A549 (cell line): ENCODE measurements around the gene NHSL2. TPM values are rescaled to one million over a fixed set of nuclear protein-coding genes. Genes with fewer than 3 reads are reported as not detected.
A peak's percentile ranks its signal among the peaks of the same experiment; 100 is the strongest.
"Not testable (repeated sequence)": the region's sequence is repeated elsewhere in the genome, so short reads cannot be mapped to it uniquely, and the experiment has no call there.

Experiments
- ATAC-seq, 2 experiments: fragments of 200-7000 bp in 1 of 2; fragments of >200 bp in 1 of 2; cut with Nextera tagmentation in 1 of 2; cut with Tn5 transposase in 1 of 2; 3 replicates each; pipeline versions ENCODE4 v1.8.0 to v1.9.1; 2018 to 2020; ENCODE audit warnings: mild to moderate bottlenecking in 1 of 2, moderate library complexity in 1 of 2
- CTCF ChIA-PET: fragments of 300-600 bp; sonication (Branson Sonifier 250); formaldehyde crosslinking; extraction: SDS; loops from one replicate; lab custom pipeline; 2021; ENCODE audit warnings: antibody characterized with exemption, inconsistent platforms; lab: Yijun Ruan, JAX
- POLR2A ChIA-PET: fragments of 350-600 bp; formaldehyde crosslinking; extraction: SDS; loops from one replicate; lab custom pipeline; 2021; ENCODE audit warnings: antibody characterized with exemption, inconsistent platforms; lab: Yijun Ruan, JAX
- DNase-seq, 2 experiments: peaks; one replicate each; pipeline versions ENCODE4 v3.0.0 to v3.0.0-alpha.2; 2011 to 2016; ENCODE audit warnings: low read depth in 1 of 2, low spot score in 1 of 2
- FAIRE-seq: peaks from 2 replicates; lab custom pipeline; 2011; peaks lifted over from hg19 to GRCh38; lab: Jason Lieb, UNC
- H3K27ac ChIP-seq, 2 experiments: fragments of >200 bp; sonication (Bioruptor Twin); formaldehyde crosslinking; 3 replicates each; pipeline ENCODE4 v1.5.1; 2016 to 2017
- H3K4me1 ChIP-seq: fragments of >200 bp; sonication (Bioruptor Twin); formaldehyde crosslinking; 3 replicates; pipeline ENCODE4 v1.6.1; 2016
- H3K4me2 ChIP-seq: fragments of >200 bp; sonication (Bioruptor Twin); formaldehyde crosslinking; 3 replicates; pipeline ENCODE4 v1.6.1; 2016
- H3K4me3 ChIP-seq: fragments of >200 bp; sonication (Bioruptor Twin); formaldehyde crosslinking; 3 replicates; pipeline ENCODE4 v1.5.1; 2016
- H3K9me3 ChIP-seq: fragments of >200 bp; sonication (Bioruptor Twin); formaldehyde crosslinking; 3 replicates; pipeline ENCODE4 v1.6.1; 2016
- BCL3 ChIP-seq: fragments of >200 bp; sonication (Bioruptor Twin); formaldehyde crosslinking; IDR thresholded peaks from 3 replicates; pipeline ENCODE4 v1.6.1; 2016
- CEBPB ChIP-seq, 2 experiments: fragments of >200 bp in 1 of 2; sonication (Bioruptor Twin) in 1 of 2; formaldehyde crosslinking in 1 of 2; IDR thresholded peaks; 2 replicates each; pipeline ENCODE4 v1.6.1; 2012 to 2016
- CTCF ChIP-seq: fragments of >200 bp; sonication (Bioruptor Twin); formaldehyde crosslinking; IDR thresholded peaks from 3 replicates; pipeline ENCODE4 v1.5.1; 2016
- E2F6 ChIP-seq: IDR thresholded peaks from 2 replicates; pipeline ENCODE4 v1.6.1; 2012; ENCODE audit warnings: low read depth, borderline replicate concordance
- ESRRA ChIP-seq: fragments of 150-350 bp; IDR thresholded peaks from 2 replicates; pipeline ENCODE4 v1.6.1; 2014; ENCODE audit warnings: mild to moderate bottlenecking, low read length, borderline replicate concordance
- GATA3 ChIP-seq: IDR thresholded peaks from 2 replicates; pipeline ENCODE4 v1.6.1; 2012; ENCODE audit warnings: borderline replicate concordance
- KDM5A ChIP-seq: fragments of 200-600 bp; sonication (generic); IDR thresholded peaks from 2 replicates; pipeline ENCODE4 v1.6.1; 2016; ENCODE audit warnings: antibody characterized with exemption, mild to moderate bottlenecking
- MAX ChIP-seq: IDR thresholded peaks from 2 replicates; pipeline ENCODE4 v1.6.1; 2012
- POLR2A ChIP-seq: IDR thresholded peaks from 2 replicates; pipeline ENCODE4 v1.6.1; 2012; ENCODE audit warnings: mild to moderate bottlenecking, low read length
- RAD21 ChIP-seq, 2 experiments: fragments of >200 bp in 1 of 2; sonication (Bioruptor Twin) in 1 of 2; formaldehyde crosslinking in 1 of 2; IDR thresholded peaks in 1 of 2; conservative IDR thresholded peaks in 1 of 2; 2 replicates in 1 of 2; 3 replicates in 1 of 2; pipeline ENCODE4 v1.6.1; 2012 to 2018; ENCODE audit warnings: inconsistent platforms in 1 of 2
- RFX5 ChIP-seq: fragments of 450-650 bp; IDR thresholded peaks from 2 replicates; pipeline ENCODE4 v1.7.1; 2014; ENCODE audit warnings: antibody characterized with exemption, mild to moderate bottlenecking, moderate library complexity
- SMC3 ChIP-seq: fragments of >200 bp; sonication (Bioruptor Twin); formaldehyde crosslinking; IDR thresholded peaks from 3 replicates; pipeline ENCODE4 v1.6.1; 2018; ENCODE audit warnings: inconsistent platforms
- ZC3H11A ChIP-seq: fragments of 450-650 bp; IDR thresholded peaks from 2 replicates; pipeline ENCODE4 v1.6.1; 2014; ENCODE audit warnings: antibody characterized with exemption, mild to moderate bottlenecking
- WGBS: methylation state at CpG from one replicate; pipeline ENCODE4 v1.1.6; 2017; ENCODE audit errors: missing lambda C conversion rate; 5-methylcytosine and 5-hydroxymethylcytosine counted together
- polyA minus RNA-seq: library from RNA; depleted of rRNA, polyadenylated mRNA; stranded (reverse); fragments of >200 nt; gene quantifications from 2 replicates; pipeline ENCODE4 v1.2.3, GENCODE V29; 2011; rRNA and poly(A)+ RNA removed
- polyA plus RNA-seq, 4 experiments: library from polyadenylated mRNA; depleted of rRNA in 3 of 4; stranded (reverse); fragments of >200 nt; fragmentation: RNase III in 1 of 4; extraction: RNeasy Plus Mini Kit Qiagen cat#74134 plus additional on column Dnase treatment in 1 of 4; gene quantifications; 2 replicates in 3 of 4; 3 replicates in 1 of 4; pipeline ENCODE4 v1.2.3, GENCODE V29; 2011 to 2017

The NHSL2 gene
- 0.48 and 0.89 TPM in 2 replicates for polyA plus RNA-seq (2011; rRNA removed)
- 0.25 and 0.31 TPM in 2 replicates for polyA plus RNA-seq (2012; cell fraction: cytosol; rRNA removed)
- 0.56 TPM in 2 replicates for polyA plus RNA-seq (2012; cell fraction: nucleus; rRNA removed)
- polyA plus RNA-seq (2017; fragmentation: RNase III; extraction: RNeasy Plus Mini Kit Qiagen cat#74134 plus additional on column Dnase treatment) = 0.26 to 0.31 TPM (median 0.29 TPM) in 3 replicates
- polyA minus RNA-seq = 1.3 and 1.7 TPM in 2 replicates

- peak; percentile 72 to 75 for ATAC-seq
- Histone ChIP-seq H3K27ac (peak within 1 kb of the TSS; percentile 62 to 89; a peak in 4 of 6 replicates), H3K4me1 (0 out of 3 replicates have a peak, but pooled peaks cover 4% of the 10 kb centered on the region), H3K9me3 (no peaks in the 10 kb centered on the region), H3K4me2 (peak within 1 kb of the TSS; percentile 93), H3K4me3 (peak within 1 kb of the TSS; percentile 57)
- FAIRE-seq = no peak
- peak in 1 of 2 experiments; percentile 25 for DNase-seq
- CTCF ChIA-PET = interaction anchor here (0.7 to 4.8 kb wide), 24 partner anchors 8 to 221 kb away, joined by 3 to 37 read pairs (median 4); partner anchors contain the start of gene RTL5
- POLR2A ChIA-PET = interaction anchor here (1.0 to 1.2 kb wide), 2 partner anchors 85 to 222 kb away, joined by 3 read pairs; no protein-coding TSS in a partner anchor
- WGBS = 0% methylated on average over 17 of the region's 26 CpGs
- 0 out of 2 replicates have a peak, but pooled peaks have one; percentile 29 for TF ChIP-seq E2F6
- no peak for TF ChIP-seq RFX5
- 0 out of 2 replicates have a peak, but pooled peaks have one; percentile 37 for TF ChIP-seq MAX
- TF ChIP-seq POLR2A = peak; percentile 19; the same call in 1 of the 2 replicates
Observed at GRCh38 chrX:71910643-71910985, at the start of gene NHSL2. TSS of gene NHSL2 (plus strand) at chrX:71910845.

GRCh38 chrX:71867680-71868079 is 43.0 kb upstream of the NHSL2 start:
- H3K27ac ChIP-seq = no peak overlapping the region
- CTCF ChIA-PET = interaction anchor here (0.9 kb wide), 1 partner anchor 136 kb away, joined by 3 read pairs; no protein-coding TSS in a partner anchor
- no peaks in the 10 kb centered on the region for H3K4me1 ChIP-seq
- TF ChIP-seq ZC3H11A = no peak
- TF ChIP-seq CEBPB (IDR thresholded peaks at IDR 0.05) = no peak
- TF ChIP-seq GATA3 = no peak
- no peak overlapping the region for H3K4me2 ChIP-seq
- no peak for ATAC-seq
- no peak for DNase-seq
- no peaks in the 10 kb centered on the region for H3K9me3 ChIP-seq
- WGBS = 70% methylated on average over 7 of the region's 16 CpGs
- no peak for FAIRE-seq
- POLR2A ChIA-PET = no interaction called here
- H3K4me3 ChIP-seq = no peak overlapping the region

- WGBS = 32% methylated on average over 7 of the region's 10 CpGs
- H3K27ac ChIP-seq, FAIRE-seq, DNase-seq, H3K9me3 ChIP-seq, CTCF ChIA-PET, POLR2A ChIA-PET, ATAC-seq, H3K4me3 ChIP-seq, H3K4me2 ChIP-seq, H3K4me1 ChIP-seq: not testable (repeated sequence)
Observed at GRCh38 chrX:71869566-71869965, 41.1 kb upstream of the NHSL2 start.

GRCh38 chrX:71870208-71871098 is 40.2 kb upstream of the NHSL2 start:
- TF ChIP-seq KDM5A (no peak), SMC3 (peak; percentile 19; the same call in 1 of the 3 replicates), BCL3 (no peak), ESRRA (no peak), RAD21 (conservative IDR thresholded peaks at IDR 0.05 in 1 of 2, IDR thresholded peaks at IDR 0.05 in 1 of 2) (peak; percentile 34 to 48; a peak in 4 of 5 replicates), CTCF (peak; percentile 28; the same call in 2 of the 3 replicates)
- FAIRE-seq (peak; percentile 98), DNase-seq (peak; percentile 16 to 64), ATAC-seq (peak; percentile 94 to 98)
- 52% methylated on average over 3 of the region's 15 CpGs for WGBS
- no peak overlapping the region for H3K27ac ChIP-seq
- ChIA-PET CTCF (interaction anchor here (0.6 to 1.3 kb wide), 3 partner anchors 11 to 197 kb away, joined by 3 read pairs; no protein-coding TSS in a partner anchor), POLR2A (no interaction called here)
- H3K4me1 ChIP-seq = no peaks in the 10 kb centered on the region
- H3K4me3 ChIP-seq = no peak overlapping the region
- H3K4me2 ChIP-seq = no peak overlapping the region
- H3K9me3 ChIP-seq = no peaks in the 10 kb centered on the region
